ENCODE results near the gene CD72.
"Not testable (repeated sequence)": the region's sequence is repeated elsewhere in the genome, so short reads cannot be mapped to it uniquely, and the experiment has no call there.

The CD72 gene

DNA sequence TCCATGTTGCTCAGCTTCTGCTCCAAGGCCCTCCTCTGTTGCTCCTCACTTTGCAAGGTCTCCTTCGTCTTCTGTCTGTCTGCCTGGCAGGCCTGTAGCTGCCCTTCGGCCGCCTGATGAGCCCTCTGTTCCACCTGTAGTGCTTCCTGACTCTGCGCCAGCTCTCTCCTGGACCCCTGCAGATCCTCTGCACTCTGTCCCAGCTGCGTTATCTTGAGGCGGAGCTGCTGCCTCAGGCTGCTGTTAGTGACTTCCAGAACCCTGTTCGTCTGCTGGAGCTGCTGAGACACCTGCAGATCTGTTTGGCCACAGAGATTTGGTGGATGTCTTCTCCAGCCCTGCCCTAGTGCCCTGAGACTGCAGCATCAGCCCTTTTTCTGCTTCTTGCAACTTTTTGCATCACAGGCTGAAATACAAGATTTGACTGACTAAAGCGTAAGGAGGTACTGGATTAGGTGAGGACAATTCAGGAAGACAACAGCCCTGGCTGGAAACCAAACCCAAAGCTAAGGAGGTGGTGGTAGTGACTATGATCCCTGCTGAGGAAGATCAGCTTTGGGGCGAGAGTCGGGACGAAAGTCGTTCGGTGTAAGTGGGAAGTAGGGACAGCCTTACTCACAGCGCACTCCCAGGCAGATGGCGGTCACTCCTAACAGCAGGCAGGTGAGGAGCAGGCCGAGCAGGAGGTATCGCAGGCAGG is 2.1 kb downstream of the CD72 start:
- no peak for DNase-seq

GRCh38 chr9:35612843-35613242 is 5.4 kb downstream of the CD72 start:
- DNase-seq, result no peak

DNA sequence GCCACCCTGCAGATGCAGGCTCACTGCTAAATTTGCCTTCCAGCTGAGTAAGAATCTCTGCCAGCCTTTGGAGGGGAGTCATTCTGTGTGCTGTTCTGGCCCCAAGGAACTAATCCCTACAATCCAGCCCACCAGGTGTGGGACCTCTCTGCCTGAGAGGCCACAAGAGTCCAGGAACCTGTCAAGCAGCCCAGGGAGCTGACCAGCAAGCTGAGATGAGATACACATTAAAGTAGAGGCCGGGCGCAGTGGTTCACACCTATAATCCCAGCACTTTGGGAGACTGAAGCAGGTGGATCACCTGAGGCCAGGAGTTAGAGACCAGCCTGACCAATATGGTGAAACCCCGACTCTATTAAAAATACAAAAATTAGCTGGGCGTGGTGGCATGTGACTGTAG is 6.1 kb downstream of the CD72 start:
- DNase-seq, result not testable (repeated sequence)

GRCh38 chr9:35611230-35611797 is 6.9 kb downstream of the CD72 start:
- DNase-seq, result peak; percentile 47 to 53

GRCh38 chr9:35609820-35610163 is 8.4 kb downstream of the CD72 start:
- no peak for DNase-seq

GRCh38 chr9:35609001-35609819 is 9.0 kb downstream of the CD72 start:
- no peak for DNase-seq

DNA sequence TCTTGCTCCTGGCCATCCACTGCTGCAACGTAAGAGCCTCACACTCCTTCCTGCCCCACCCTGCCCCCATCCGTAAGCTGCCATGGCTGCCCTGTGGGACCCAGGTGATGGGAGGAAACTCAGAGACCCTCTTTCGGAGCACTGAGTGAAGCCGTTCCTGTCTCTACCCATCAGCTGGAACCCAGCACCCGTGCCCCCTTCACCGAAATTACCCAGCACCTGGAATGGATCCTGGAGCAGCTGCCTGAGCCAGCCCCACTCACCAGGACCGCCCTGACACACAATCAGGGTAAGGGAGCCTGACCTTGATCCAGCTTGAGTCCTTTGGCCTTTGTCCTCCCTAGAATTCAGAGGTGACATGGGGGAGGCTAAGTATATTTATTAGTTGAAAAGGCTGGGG is 10.0 kb downstream of the CD72 start:
- DNase-seq, result no peak

- no peak for DNase-seq
Measured at GRCh38 chr9:35606726-35607125, 11.5 kb downstream of the CD72 start.

DNA sequence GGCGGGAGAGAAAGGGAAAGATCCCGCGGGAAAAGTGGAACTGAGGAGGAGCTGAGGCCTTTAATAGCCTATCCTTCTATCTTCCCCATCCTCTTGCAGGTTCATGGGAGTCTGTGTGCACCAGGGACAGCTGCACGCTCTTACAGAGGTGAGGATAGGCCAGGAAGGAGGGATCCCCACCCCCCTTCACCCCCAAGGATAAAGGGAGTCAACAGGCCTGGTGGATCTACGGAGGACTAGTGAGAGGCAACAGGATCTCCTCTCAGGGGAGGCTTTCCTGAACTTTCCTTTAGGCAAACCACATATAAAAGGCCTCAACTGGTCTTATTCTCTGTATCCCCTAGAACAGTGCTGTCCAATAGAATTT is 12.1 kb downstream of the CD72 start:
- DNase-seq, result no peak

- DNase-seq, result peak in 1 of 2 experiments; percentile 25
Measured at GRCh38 chr9:35605351-35606137, 12.7 kb downstream of the CD72 start.

- DNase-seq, result peak; percentile 80 to 86
Measured at GRCh38 chr9:35604578-35605350, 13.4 kb downstream of the CD72 start, which contains the start of gene TESK1. Gene TESK1 (plus strand): TSS chr9:35605262. CDS start chr9:35605620, 358 bp downstream.

GRCh38 chr9:35603986-35604577 is 14.1 kb downstream of the CD72 start:
- DNase-seq, result peak; percentile 98 to 99

DNA sequence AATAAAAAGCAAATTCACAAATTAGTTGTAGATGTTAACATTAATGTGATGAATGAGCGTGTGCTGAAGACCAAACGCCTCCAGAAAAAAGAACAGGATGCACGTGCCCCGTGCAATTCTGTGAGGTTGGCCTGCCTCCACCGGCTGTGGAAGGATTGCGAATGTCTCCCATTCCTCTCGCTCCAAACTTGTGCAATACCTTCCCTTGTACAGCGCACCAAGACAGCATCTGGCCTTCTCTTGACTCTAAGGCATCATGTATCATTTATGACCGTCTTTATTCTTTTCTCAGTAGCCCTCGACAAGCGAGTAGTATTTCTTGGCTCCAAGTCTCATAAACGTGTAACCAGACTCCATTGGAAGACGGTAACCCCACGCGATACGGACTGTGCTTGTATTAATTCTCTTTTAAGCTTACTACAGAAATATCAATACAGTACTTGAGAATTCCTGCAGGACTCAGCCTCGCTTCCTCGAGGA is 14.7 kb downstream of the CD72 start:
- DNase-seq, result peak in 1 of 2 experiments; percentile 30

GRCh38 chr9:35599763-35600604 is 18.2 kb downstream of the CD72 start:
- no peak for DNase-seq

- DNase-seq, result no peak
Measured at GRCh38 chr9:35598866-35599590, 19.2 kb downstream of the CD72 start.

- not testable (repeated sequence) for DNase-seq
Measured at GRCh38 chr9:35596907-35597306, 21.3 kb downstream of the CD72 start.

DNA sequence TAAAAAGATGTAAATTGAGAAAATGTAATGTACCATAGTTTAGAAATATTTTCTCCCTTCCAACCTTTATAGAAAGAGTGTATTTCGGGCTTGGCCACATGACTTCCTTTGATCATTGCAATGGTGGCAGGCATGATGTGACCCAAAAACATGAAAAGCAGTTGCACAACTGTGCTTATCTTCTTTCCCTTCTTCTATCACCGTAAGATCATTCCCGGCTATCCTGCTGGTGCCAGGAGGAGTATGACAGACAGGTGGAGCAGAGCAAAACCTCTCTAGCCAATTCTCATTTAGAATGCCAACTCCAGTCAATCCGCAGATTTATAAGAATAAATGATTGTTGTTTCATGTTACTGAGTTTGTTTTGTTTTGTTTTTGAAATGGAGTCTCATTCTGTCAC is 23.7 kb downstream of the CD72 start:
- no peak for DNase-seq

DNA sequence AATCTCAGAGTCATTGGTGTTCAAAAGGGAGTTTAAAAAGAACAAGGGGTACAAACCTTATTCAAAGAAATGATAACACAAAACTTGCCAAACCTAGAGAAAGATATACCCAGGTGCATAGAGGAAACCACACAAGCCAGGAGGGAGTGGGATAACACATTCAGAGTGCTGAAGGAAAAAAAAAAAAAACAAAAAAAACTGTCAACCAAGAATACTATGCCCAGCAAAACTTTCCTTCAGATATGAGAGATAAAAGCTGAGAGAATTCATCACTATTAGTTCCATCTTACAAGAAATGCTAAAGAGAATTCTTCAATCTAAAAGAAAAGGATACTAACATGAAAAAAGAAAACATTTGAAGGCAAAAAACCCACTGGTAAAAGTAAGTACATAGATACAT is 24.6 kb downstream of the CD72 start:
- no peak for DNase-seq

DNA sequence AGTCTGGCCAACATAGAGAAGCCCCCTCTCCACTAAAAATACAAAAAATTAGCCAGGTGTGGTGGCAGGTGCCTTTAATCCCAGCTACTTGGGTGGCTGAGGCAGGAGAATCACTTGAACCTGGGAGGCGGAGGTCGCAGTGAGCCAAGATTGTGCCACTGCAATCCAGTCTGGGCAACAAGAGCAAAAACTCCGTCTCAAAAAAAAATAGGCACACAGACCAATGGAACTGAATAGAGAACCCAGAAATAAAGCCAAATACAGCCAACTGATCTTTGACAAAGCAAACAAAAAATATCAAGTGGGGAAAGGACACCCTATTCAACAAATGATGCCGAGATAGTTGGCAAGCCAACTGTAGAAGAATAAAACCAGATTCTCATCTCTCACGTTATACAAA is 29.7 kb downstream of the CD72 start:
- DNase-seq, result not testable (repeated sequence)

GRCh38 chr9:35584681-35585080 is 33.5 kb downstream of the CD72 start:
- DNase-seq, result not testable (repeated sequence)

Measured in stimulated activated CD4-positive, alpha-beta T cell treated with anti-CD3 and anti-CD28 coated beads, Interleukin-4, amount 100 ng/mL, for 4 hours (primary cell).